HEK293 (cell line): Measurements from ENCODE around the gene LTBP1.

Experiments used
- BCL6B ChIP-seq: fragments of 450-650 bp; formaldehyde crosslinking; IDR thresholded peaks from 2 replicates; pipeline ENCODE4 v1.5.1; 2017; ENCODE audit warnings: missing biosample characterization, missing genetic modification characterization
- ELK4 ChIP-seq: IDR thresholded peaks from 2 replicates; pipeline ENCODE4 v1.6.1; 2011; ENCODE audit warnings: mild to moderate bottlenecking, low read depth, low read length, borderline replicate concordance
- FEZF1 ChIP-seq: fragments of 450-650 bp; formaldehyde crosslinking; IDR thresholded peaks from 2 replicates; pipeline ENCODE4 v1.5.1; 2016; ENCODE audit warnings: missing biosample characterization, missing genetic modification characterization
- GFI1B ChIP-seq: fragments of 450-650 bp; formaldehyde crosslinking; IDR thresholded peaks from 2 replicates; pipeline ENCODE4 v1.5.1; 2016; ENCODE audit warnings: missing biosample characterization, missing genetic modification characterization
- INSM2 ChIP-seq: fragments of 450-650 bp; formaldehyde crosslinking; IDR thresholded peaks from 2 replicates; pipeline ENCODE4 v1.5.1; 2016; ENCODE audit warnings: missing biosample characterization, missing genetic modification characterization
- KLF10 ChIP-seq: fragments of 450-650 bp; IDR thresholded peaks from 2 replicates; pipeline ENCODE4 v1.5.1; 2018; ENCODE audit warnings: missing biosample characterization, mild to moderate bottlenecking, missing genetic modification characterization
- OSR2 ChIP-seq: fragments of 450-650 bp; formaldehyde crosslinking; IDR thresholded peaks from 2 replicates; pipeline ENCODE4 v1.5.1; 2016; ENCODE audit warnings: missing biosample characterization, missing genetic modification characterization
- PRDM4 ChIP-seq: fragments of 450-650 bp; formaldehyde crosslinking; IDR thresholded peaks from 2 replicates; pipeline ENCODE4 v1.5.1; 2017; ENCODE audit warnings: missing biosample characterization, missing genetic modification characterization
- PRDM6 ChIP-seq: fragments of 450-650 bp; formaldehyde crosslinking; IDR thresholded peaks from 2 replicates; pipeline ENCODE4 v1.5.1; 2017; ENCODE audit warnings: missing biosample characterization, missing genetic modification characterization
- TCF7L2 ChIP-seq: IDR thresholded peaks from 2 replicates; pipeline ENCODE4 v1.6.1; 2011; ENCODE audit warnings: low read depth, mild to moderate bottlenecking, inconsistent platforms, low read length, moderate library complexity, borderline replicate concordance
- WT1 ChIP-seq: fragments of 450-650 bp; formaldehyde crosslinking; IDR thresholded peaks from 2 replicates; pipeline ENCODE4 v1.5.1; 2016; ENCODE audit warnings: missing biosample characterization, missing genetic modification characterization
- ZBTB17 ChIP-seq: fragments of 450-650 bp; formaldehyde crosslinking; IDR thresholded peaks from 2 replicates; pipeline ENCODE4 v1.5.1; 2016; ENCODE audit warnings: missing biosample characterization, missing genetic modification characterization
- ZBTB21 ChIP-seq: fragments of 450-650 bp; formaldehyde crosslinking; IDR thresholded peaks from 2 replicates; pipeline ENCODE4 v1.5.1; 2017; ENCODE audit warnings: missing biosample characterization, missing genetic modification characterization
- ZEB2 ChIP-seq: fragments of 450-650 bp; formaldehyde crosslinking; IDR thresholded peaks from 2 replicates; pipeline ENCODE4 v1.5.1; 2016; ENCODE audit warnings: missing biosample characterization, missing genetic modification characterization
- ZFP3 ChIP-seq: fragments of 450-650 bp; formaldehyde crosslinking; IDR thresholded peaks from 2 replicates; pipeline ENCODE4 v1.5.1; 2016; ENCODE audit warnings: low read depth, missing biosample characterization, missing genetic modification characterization
- ZNF155 ChIP-seq: fragments of 450-650 bp; formaldehyde crosslinking; IDR thresholded peaks from 2 replicates; pipeline ENCODE4 v1.5.1; 2016; ENCODE audit warnings: missing biosample characterization, missing genetic modification characterization
- ZNF18 ChIP-seq: fragments of 450-650 bp; formaldehyde crosslinking; IDR thresholded peaks from 2 replicates; pipeline ENCODE4 v1.5.1; 2016; ENCODE audit warnings: missing biosample characterization, missing genetic modification characterization
- ZNF311 ChIP-seq: fragments of 450-650 bp; formaldehyde crosslinking; IDR thresholded peaks from 2 replicates; pipeline ENCODE4 v1.5.1; 2017; ENCODE audit warnings: missing biosample characterization, missing genetic modification characterization, borderline replicate concordance
- ZNF48 ChIP-seq: fragments of 450-650 bp; formaldehyde crosslinking; IDR thresholded peaks from 2 replicates; pipeline ENCODE4 v1.5.1; 2016; ENCODE audit warnings: missing biosample characterization, missing genetic modification characterization
- ZNF510 ChIP-seq: fragments of 450-650 bp; formaldehyde crosslinking; IDR thresholded peaks from 2 replicates; pipeline ENCODE4 v1.5.1; 2018; ENCODE audit warnings: mild to moderate bottlenecking, missing genetic modification characterization, missing biosample characterization; ENCODE audit not compliant: insufficient replicate concordance
- ZNF561 ChIP-seq: fragments of 450-650 bp; IDR thresholded peaks from 2 replicates; pipeline ENCODE4 v1.5.1; 2018; ENCODE audit warnings: missing biosample characterization, missing genetic modification characterization, borderline replicate concordance
- ZNF76 ChIP-seq: fragments of 450-650 bp; formaldehyde crosslinking; IDR thresholded peaks from 2 replicates; pipeline ENCODE4; 2016; ENCODE audit warnings: low read depth, missing biosample characterization, missing genetic modification characterization, borderline replicate concordance
- ZNF843 ChIP-seq: fragments of 450-650 bp; formaldehyde crosslinking; IDR thresholded peaks from 2 replicates; pipeline ENCODE4 v1.5.1; 2016; ENCODE audit warnings: missing biosample characterization, missing genetic modification characterization
- ZSCAN16 ChIP-seq: fragments of 450-650 bp; formaldehyde crosslinking; IDR thresholded peaks from 2 replicates; pipeline ENCODE4 v1.5.1; 2016; ENCODE audit warnings: missing biosample characterization, missing genetic modification characterization
- ZSCAN30 ChIP-seq: fragments of 450-650 bp; IDR thresholded peaks from 2 replicates; pipeline ENCODE4 v1.5.1; 2018; ENCODE audit warnings: missing biosample characterization, mild to moderate bottlenecking, missing genetic modification characterization, moderate library complexity
- ZSCAN4 ChIP-seq: fragments of 450-650 bp; formaldehyde crosslinking; IDR thresholded peaks from 2 replicates; pipeline ENCODE4 v1.5.1; 2017; ENCODE audit warnings: missing biosample characterization, missing genetic modification characterization
- ZXDB ChIP-seq: fragments of 450-650 bp; formaldehyde crosslinking; IDR thresholded peaks from 2 replicates; pipeline ENCODE4 v1.5.1; 2016; ENCODE audit warnings: missing biosample characterization, missing genetic modification characterization

The LTBP1 gene

GRCh38 chr2:33058716-33059470, 112.1 kb downstream of the LTBP1 start (continued):
- no peak for TF ChIP-seq ZNF18 (tag by site-specific recombination)
- no peak for TF ChIP-seq GFI1B
- TF ChIP-seq BCL6B (tag by site-specific recombination) = no peak
- no peak for TF ChIP-seq ELK4
- 0 out of 2 replicates have a peak, but pooled peaks have one; percentile 15 for TF ChIP-seq PRDM4 (tag by site-specific recombination)
- peak; percentile 85 for TF ChIP-seq TCF7L2
- TF ChIP-seq ZXDB (tag by site-specific recombination) = no peak
- TF ChIP-seq ZSCAN30 (tag by site-specific recombination) = 0 out of 2 replicates have a peak, but pooled peaks have one; percentile 18
- TF ChIP-seq INSM2 (tag by site-specific recombination) = peak; percentile 32; the same call in 1 of the 2 replicates
- TF ChIP-seq ZBTB17 (tag by site-specific recombination) = peak; percentile 56
- no peak for TF ChIP-seq ZNF311 (tag by site-specific recombination)
- no peak for TF ChIP-seq KLF10 (tag by site-specific recombination)
- TF ChIP-seq ZSCAN16 (tag by site-specific recombination) = no peak
- TF ChIP-seq ZBTB21 = no peak
- TF ChIP-seq OSR2 (tag by site-specific recombination) = peak; percentile 90
- peak; percentile 42; the same call in 1 of the 2 replicates for TF ChIP-seq ZNF843 (tag by site-specific recombination)
- no peak for TF ChIP-seq ZSCAN4 (tag by site-specific recombination)
- TF ChIP-seq ZNF76 (tag by site-specific recombination) = peak; percentile 37; the same call in 1 of the 2 replicates
- peak; percentile 99 for TF ChIP-seq PRDM6
- TF ChIP-seq ZNF561 = no peak; the same call in 1 of the 2 replicates
- TF ChIP-seq ZNF155 (tag by site-specific recombination) = no peak
- no peak for TF ChIP-seq ZNF510
- no peak for TF ChIP-seq ZNF48 (tag by site-specific recombination)
- TF ChIP-seq ZFP3 (tag by site-specific recombination) = no peak
- TF ChIP-seq ZEB2 (tag by site-specific recombination) = no peak
- TF ChIP-seq FEZF1 (tag by site-specific recombination) = peak; percentile 84
- peak; percentile 76 for TF ChIP-seq WT1 (tag by site-specific recombination)
